Cerebellar nuclear complex (tissue), 1 donor: ENCODE results near the gene GAK.
A peak's percentile ranks its signal among the peaks of the same experiment; 100 is the strongest.
"Not testable (repeated sequence)": the region's sequence is repeated elsewhere in the genome, so short reads cannot be mapped to it uniquely, and the experiment has no call there.

ENCODE experiments used
- DNase-seq, 2 experiments: peaks; one replicate each; lab custom pipeline; 2025; lab: John Stamatoyannopoulos, UW

The GAK gene

DNA sequence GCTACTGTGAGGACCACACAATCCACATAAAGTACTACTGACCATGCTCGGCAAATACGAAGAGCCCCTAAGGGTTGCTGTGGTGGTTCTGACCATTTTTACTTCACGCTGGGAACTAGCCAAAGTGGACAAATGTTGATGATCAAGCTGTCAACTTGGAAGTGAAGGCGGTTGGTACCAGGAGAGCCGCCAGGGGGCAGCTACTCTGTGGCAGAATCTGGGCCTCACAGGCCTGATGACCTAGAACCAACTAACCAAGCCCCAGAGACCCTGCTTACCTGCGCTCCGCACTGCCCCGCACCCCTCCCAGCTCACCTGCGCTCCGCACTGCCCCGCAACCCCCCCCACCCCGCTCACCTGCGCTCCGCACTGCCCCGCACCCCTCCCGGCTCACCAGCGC lies 5.6 kb downstream of the GAK start:
- DNase-seq: no peak

GRCh38 chr4:925771-926500 lies 6.2 kb downstream of the GAK start:
- DNase-seq: no peak

DNA sequence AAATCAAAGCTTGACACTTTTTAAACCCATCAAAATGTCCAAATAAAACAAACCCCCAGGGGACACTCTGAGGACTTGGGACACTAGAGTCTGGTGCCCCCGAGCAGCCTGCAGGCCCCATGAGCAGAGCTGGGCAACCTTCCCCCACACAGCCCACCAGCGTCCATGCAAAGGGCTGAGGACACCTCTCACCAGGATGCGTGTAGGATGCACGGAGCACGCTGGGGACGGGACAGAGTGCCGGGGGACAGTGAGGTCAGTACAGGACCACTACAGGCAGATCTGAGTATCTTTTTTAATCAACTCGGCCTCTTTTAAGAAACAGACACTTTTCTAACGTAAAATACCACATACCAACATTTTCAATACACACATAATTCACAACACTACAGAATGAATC lies 6.9 kb downstream of the GAK start:
- DNase-seq: no peak

GRCh38 chr4:924107-925096 lies 7.7 kb downstream of the GAK start:
- no peak for DNase-seq

- no peak for DNase-seq
Observed at GRCh38 chr4:921830-922331, 10.2 kb downstream of the GAK start.

DNA sequence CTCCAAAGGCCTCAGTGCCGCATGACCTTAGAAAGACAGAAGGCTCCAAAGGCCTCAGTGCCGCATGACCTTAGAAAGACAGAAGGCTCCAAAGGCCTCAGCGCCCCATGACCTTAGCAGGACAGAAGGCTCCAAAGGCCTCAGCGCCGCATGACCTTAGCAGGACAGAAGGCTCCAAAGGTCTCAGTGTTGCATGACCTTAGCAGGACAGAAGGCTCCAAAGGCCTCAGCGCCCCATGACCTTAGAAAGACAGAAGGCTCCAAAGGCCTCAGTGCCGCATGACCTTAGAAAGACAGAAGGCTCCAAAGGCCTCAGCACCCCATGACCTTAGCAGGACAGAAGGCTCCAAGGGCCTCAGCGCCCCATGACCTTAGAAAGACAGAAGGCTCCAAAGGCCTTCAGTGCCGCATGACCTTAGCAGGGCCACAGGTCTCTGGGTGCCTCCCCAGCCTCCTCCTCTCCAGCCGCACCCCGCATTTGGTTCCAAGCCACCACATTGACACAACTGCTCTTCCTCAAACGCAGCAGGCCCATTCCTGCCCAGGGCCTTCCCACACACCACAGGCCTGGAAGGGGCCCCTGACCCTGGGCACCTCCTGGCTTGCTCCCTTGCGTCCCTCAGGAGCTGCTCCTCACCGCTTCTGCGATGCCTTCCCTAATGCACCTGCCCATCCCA lies 13.0 kb downstream of the GAK start:
- DNase-seq: not testable (repeated sequence)

- not testable (repeated sequence) for DNase-seq
Observed at GRCh38 chr4:918591-918990, 13.5 kb downstream of the GAK start.

GRCh38 chr4:917992-918391 lies 14.1 kb downstream of the GAK start:
- no peak for DNase-seq

DNA sequence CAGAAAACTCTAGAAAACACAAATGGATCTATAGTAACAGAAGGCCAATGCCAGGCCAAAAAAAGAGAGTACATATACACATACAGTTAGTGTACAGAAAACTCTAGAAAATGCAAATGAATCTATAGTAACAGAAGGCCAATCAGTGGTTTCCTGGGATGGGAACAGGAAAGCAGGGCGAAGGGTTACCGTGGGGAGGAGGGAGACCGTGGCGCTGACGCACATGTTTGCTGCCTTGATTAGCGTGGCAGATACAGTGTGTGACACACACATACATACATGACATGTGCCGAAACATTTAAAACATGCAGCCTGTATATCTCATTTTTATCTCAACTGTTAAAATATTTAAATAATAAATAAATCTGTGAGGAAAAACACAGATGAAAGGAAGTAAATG lies 14.7 kb downstream of the GAK start:
- no peak for DNase-seq

GRCh38 chr4:915595-915994 lies 16.5 kb downstream of the GAK start:
- no peak for DNase-seq

DNA sequence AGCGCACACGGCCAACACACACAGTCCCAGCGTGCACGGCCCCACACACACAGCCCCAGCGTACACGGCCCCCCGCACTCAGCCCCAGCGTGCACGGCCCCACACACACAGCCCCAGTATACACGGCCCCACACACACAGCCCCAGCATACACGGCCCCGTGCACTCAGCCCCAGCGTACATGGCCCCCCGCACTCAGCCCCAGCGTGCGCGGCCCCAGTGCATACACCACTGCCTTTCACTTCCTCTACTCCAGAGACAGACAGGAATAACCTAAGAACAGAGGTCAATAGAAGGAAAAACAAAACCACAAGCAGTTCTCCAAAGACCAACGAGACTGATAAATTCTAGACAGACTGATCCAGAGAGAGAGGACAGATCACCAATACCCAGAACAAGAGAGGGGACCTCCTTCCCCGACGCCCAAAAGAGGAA lies 17.1 kb downstream of the GAK start:
- DNase-seq: no peak

DNA sequence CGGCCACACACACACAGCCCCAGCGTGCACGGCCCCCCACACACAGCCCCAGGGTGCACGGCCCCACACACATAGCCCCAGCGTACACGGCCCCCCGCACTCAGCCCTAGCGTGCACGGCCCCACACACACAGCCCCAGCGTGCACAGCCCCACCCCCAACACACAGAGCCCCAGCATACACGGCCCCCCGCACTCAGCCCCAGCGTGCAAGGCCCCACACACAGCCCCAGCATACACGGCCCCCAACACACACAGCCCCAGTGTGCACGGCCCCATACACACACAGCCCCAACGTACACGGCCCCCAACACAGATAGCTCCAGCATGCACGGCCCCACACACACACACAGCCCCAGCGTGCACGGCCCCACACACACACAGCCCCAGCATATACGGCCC lies 17.6 kb downstream of the GAK start:
- no peak for DNase-seq

- DNase-seq: no peak
Observed at GRCh38 chr4:913280-913618, 18.9 kb downstream of the GAK start.

DNA sequence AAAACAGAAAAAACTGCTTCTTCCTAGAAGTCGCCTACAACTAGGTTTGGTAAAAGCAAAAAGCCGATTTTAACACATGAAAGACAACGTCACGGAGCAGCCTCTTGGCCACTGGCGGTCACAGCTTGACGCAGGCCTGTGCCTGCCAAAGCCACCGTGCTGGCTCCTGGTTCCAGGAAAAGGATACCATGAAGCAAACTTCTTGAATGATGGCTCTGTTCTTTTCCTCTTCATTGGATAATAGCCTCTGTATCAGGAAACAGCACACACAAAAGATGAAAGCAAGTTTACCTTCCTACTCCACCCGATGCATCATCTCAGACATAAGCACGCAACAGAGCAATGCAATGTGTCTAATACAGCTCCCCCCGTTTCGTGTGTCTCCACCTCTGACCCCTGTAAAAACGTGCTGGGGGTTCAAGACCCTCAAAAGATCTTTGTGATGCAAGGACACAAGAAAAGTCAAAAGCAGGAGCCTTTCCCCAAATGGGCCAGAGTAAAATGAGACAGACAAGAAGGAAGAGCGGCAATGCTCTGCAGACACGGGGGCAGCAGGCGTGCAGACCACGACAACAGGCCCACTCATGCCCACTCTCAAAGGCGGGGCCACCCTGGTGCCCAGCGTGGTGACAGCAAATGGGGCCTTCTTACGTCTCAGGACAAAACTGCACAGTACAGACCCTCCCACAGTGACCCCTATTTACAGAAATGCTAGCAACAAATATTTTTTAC lies 19.4 kb downstream of the GAK start:
- peak in 1 of 2 experiments; percentile 31 for DNase-seq

- DNase-seq: no peak
Observed at GRCh38 chr4:911871-912490, 20.1 kb downstream of the GAK start.

- DNase-seq: no peak
Observed at GRCh38 chr4:911221-911751, 20.8 kb downstream of the GAK start.

DNA sequence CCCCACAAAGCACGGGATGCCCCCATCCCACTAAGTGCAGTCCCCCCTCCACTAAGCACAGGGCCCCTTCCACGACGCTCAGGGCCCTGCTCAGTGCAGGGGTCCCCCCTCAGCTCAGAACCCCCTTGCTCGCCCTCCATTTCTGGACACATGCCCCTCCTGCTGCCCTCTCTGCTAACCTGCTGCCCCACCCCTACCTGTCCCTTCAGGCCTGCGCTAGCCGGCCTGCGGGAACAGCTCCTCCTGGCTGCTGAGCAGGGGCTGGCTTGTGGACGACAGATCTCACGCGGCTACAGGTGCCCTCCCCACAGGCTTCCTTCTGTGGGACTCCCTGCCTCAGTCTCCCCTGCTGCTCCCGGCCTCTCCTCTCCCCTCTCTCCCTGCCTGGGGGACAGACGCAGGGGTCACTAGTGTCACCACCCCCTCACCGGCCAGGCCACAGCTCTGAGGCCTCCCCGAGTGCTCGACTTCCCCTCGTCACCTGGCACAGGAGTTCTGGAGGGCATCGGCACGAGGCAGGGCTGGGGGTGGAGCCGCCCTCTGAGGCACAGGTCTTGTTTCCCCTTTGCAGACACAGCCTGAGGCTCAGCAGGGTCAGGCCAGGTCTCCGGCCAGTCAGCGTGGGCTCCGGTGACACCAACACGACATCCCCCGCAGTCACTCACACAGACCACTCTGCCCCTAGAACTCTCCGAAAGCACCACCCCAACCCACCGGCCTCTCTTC lies 21.6 kb downstream of the GAK start:
- DNase-seq: no peak

GRCh38 chr4:909821-910220 lies 22.3 kb downstream of the GAK start:
- no peak for DNase-seq

- DNase-seq: no peak
Observed at GRCh38 chr4:909131-909571, 23.0 kb downstream of the GAK start.
